NCI-H446 treated with DMSO at 0.1 percent for 48 hours (cell line): ENCODE data around the gene LRRC14B.

Source experiments
- DNase-seq: peaks from one replicate; lab custom pipeline; 2025; lab: John Stamatoyannopoulos, UW

Gene LRRC14B

DNA sequence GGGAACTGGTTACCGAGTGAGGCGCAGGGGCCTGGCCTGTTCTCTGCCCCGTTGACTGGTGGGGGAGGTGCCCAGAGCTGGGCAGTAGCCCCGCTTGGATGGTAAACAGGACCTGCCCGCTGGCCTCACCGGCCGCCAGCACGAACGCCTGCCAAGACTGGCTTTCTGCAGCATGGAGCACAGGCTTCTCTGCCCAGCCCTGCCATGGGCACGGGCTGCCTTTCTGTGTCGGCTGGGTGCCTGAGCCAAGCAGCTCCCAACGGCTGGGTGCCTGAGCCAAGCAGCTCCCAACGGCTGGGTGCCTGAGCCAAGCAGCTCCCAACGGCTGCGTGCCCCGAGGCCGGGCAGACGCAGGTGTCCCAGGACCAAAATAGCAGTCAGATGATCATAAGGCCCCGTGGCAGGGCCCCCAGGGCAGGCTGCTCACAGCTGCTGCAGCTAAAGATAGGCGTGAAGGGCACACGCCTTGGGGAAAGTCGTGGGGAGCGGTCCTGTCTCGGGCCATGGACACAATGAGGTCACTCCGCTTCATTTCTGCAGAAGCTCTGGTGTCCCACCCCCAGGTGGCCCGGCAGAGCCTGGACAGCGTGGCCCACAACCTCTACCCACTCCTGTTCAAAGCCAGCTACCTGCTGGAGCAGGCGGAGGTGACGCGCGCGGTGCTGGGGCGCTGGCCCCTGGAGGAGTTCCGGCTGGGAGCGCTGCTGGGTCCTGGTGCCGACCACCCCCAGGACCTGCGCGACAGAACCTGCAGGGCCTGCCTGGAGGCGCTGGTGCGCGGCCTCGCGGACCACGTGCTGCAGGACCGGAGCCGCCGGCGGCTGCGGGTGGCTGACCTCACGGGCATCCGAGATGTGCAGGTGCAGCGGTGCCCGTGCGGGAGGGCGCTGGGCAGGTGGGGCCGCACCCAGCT lies at the start of gene LRRC14B:
Gene LRRC14B, plus strand, starts transcription at position 460 of the 913 bp plus-strand sequence. Its CDS starts 44 bp downstream, at position 504.
- peak; percentile 45 for DNase-seq

- no peak for DNase-seq
Observed at GRCh38 chr5:141761-142160, 49.5 kb upstream of the LRRC14B start.

DNA sequence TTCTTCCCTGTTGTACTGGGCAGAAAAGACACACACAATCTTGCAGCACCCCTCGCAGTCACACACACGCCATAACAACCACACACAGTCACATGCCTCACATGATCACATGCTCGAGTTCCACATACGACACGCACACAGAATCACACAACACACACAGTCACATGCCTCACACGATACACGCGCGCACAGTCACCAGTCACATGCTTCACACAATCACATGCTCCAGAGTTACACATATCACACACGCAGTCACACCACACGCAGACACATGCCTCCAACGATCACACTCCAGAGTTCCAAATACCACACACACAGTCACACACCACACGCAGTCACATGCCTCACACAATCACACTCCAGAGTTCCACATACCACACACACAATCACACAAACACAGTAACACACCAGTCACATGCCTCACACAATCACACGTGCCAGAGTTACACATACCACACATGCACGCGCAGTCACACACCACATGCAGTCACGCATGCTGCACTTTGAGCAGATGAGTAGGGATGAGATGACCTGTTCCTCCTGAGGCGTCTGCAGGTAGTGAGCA lies 49.0 kb upstream of the LRRC14B start:
- DNase-seq = no peak

DNA sequence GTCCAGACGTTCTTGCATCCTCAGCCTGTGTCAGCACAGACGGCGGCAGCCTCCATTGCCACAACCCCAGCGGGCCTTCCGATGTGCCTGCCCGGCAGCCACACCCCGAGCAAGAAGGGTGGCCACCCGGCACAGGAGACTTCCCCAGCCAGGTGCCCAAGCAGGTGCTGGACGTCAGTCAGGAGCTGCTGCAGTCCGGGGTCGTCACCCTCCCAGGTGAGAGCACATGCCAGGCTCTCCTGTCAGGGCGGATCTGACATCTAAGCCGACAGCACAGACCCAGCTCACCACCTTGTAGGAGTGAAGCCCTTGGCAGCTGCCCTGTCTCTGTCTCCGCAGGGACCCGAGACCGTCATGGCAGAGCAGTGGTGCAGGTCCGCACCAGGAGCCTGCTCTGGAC lies 48.3 kb upstream of the LRRC14B start:
- DNase-seq = no peak

DNA sequence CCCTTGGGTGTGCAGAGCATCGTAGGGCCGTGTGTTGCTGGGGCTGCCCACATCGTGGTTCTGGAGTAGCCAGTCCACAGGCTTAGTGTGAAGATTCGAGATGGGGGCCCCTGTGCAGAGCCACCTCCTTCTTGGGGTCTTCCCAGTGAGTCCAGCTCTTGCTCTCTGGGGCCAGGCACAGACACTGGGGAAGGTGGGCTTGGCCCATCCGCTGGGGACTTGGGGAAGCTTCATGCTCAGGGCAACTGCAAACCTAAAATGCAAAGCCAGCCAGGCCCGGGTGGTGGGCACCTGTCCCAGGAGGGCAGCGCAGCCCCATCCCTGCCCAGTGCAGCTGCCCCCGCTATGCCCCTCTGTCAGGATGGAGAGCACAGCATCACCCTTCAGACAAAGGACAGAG lies 46.4 kb upstream of the LRRC14B start:
- DNase-seq = no peak

DNA sequence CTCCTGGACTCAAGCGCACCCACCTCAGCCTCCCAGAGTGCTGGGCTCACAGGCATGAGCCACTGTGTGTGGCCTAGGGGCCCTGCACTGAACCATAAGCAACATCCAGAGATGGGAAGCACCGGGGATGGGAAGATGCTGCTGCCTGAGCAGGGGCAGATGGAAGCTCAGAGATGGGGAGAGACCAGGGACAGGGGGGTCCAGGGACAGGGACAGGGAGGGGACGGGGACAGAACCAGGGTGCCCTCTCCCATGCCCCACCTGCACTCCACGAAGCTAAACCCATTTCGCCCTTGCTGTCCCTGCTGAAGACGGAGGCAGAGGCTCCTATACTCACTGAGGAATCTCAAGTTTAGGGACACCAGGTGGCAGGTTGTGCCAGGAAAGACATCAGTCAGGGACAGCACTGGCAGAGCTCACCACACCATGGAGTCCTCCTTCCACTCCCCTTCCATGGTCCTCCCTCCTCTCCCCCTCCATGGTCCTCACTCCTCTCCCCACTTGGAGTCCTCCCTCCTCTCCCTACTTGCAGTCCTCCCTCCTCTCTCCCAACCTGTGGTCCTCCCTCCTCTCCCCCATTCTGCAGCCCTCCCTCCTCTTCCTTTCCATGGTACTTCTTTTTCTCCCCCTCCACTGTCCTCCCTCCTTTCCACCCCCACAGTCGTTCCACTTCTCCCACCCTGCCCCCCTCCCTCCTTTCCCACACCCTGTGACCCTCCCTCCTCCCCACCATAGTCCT lies 45.5 kb upstream of the LRRC14B start:
- DNase-seq = no peak

GRCh38 chr5:147751-148150 lies 43.5 kb upstream of the LRRC14B start:
- no peak for DNase-seq

DNA sequence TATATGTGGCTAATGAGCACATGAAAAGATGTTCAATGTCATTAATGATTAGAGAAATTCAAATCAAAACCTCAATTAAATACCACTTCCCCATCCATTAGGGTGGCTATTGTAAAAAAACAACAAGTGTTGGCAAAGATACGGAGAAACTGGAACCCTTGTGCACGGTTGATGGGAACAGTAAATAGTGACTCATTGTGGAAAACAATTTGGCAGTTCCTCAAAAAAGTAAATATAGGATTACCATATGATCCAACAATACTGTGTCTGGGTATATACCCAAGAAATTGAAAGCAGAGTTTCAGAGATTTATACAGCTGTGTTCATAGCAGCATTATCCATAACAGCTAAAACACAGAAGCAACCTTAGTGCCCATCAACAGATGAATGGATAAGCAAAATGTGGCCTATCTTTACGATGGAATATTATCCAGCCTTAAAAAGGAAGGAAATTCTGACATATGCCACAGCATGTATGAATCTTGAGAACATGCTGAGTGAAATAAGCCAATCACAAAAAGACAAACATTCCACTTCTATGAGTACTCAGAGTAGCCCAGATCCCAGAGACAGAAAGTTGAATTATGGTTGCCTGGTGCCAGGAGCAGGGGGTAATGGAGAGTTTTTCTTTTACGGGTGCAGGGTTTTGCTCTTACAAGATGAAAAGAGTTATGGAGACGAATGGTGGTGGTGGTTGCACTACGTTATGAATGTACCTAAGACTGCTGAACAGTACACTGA lies 41.4 kb upstream of the LRRC14B start:
- DNase-seq = peak; percentile 94

DNA sequence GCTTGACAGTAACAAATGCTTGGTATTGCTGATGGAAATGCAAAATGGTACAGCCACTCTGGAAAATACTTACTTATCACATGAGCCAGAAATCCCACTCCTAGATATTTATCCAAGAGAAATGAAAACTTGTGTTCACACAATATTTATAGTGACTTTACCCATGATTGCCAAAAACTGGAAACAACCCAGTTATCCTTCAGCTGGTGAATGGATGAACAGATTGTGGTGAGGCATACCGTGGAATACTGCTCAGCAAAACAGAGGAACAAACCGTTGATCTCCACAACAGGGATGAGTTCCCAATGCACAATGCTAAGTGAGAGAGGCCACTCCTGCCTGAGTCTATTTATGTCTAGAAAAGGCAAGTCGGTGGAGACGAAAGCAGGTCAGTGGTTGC lies 40.5 kb upstream of the LRRC14B start:
- peak; percentile 89 for DNase-seq

DNA sequence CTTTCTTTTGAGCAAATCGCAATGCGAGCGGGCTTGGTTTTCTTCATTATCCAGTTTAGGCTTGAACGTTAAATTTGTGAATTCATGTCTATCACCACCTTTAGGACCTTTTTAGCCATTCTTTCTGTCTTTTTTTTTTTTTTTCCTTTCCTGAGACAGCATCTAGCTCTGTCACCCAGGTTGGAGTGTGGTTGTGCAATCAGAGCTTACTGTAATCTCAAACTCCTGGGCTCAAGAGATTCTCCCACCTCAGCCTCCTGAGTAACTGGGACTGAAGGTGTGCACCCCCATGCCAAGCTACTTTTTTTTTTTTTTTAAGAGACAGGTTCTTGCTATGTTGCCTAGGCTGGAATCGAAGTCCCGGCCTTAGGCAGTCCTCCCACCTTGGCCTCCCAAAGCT lies 39.2 kb upstream of the LRRC14B start:
- no peak for DNase-seq

GRCh38 chr5:153256-153655 lies 38.0 kb upstream of the LRRC14B start:
- DNase-seq = no peak

DNA sequence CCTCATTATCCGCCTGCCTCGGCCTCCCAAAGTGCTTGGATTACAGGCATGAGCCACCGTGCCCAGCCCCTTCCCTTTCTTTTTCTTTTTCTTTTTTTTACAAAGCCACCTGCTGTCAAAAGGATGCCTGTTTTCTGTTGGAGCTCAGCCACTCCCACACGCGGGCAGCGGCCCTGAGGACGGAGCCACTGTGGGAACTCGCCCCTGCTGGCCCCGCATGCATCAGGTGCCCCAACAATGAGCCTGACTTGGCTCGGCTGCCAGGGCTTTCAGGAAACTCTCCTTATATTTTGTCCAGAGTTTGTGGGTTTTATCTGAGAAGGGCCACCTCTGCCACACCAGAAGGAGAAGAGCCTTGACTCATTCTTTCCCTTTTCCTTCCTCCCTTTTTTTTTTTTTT lies 37.1 kb upstream of the LRRC14B start:
- no peak for DNase-seq

DNA sequence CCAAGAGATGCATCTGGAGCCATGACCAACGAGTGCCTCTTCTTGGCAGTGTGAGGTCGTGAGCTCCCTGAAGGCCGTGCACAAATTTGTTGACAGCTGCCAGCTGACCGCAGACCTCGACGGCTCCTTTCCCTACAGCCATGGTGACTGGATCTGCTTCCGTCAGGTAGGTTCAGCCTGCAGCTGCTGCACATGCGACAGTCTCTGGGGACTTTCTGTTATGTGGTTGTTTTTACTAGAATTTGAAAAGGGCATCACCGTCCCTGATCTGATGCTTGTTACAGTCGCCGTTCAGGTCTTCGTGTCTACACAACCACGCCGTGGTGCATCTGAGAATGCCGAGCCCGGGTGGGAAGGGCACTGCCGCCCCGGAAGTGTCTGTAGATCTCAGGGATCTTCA lies 36.5 kb upstream of the LRRC14B start:
- no peak for DNase-seq

DNA sequence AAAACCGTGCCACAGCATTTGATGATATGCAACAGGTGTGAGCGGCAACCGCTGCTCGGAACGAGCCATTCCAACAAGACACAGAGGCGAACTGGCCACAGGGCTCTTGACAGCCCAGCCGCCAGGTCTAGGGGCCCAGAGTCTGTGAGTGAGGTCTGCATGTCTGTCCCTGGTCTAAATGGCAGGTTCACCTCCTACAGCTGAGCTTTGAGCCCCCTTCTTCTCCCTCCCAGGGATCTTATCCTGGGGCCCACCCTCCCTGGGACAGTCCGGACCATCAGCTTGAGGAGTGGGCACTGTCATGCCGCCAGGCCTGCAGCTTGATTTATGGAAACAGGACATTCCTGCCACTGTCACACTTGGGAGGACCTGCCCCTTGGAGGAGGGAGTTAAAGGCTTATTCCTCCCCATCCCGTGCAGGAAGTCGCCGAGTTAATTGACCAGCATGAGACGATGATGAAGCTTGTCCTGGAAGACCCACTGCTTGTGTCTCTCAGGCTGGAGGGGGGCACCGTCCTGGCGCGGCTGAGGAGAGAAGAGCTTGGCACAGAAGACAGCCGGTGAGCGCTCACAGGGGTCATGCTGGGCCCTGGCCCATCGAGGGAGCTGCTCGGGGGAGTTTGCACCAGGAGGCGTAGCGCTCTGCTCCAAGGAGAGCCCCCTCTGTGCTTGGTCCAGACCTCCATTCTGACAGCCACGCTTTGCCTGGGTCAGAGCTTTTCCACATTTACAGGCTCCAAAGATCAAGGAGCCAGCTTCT lies 35.5 kb upstream of the LRRC14B start:
- DNase-seq = no peak

DNA sequence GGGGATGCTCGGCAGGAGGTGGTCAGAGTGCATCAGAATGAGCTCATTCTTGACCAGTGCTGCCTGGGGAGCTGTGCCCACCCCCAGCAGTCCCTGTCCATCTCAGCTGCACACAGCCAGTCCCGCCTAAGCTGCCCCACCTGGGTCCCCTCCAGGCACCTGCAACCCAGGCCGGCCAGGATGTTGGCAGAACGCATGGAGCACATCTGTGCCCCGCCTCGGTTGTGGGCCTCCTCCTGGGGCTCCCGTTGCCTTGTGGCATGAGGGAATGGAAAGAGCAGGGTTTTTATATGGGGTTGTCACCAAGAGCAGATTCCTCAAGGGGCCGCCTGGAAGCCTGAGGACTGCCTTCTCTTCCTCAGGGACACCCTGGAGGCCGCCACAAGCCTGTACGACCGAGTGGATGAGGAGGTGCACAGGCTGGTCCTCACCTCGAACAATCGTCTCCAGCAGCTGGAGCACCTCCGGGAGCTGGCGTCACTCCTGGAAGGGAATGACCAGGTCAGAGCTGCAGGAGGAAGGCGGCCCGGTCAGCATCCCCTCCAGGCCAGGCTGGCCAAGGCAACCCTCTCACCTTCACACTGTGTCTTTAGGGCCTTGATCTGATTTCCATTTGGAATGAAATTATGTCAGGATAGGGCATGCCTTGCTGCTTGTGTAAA lies 34.8 kb upstream of the LRRC14B start:
- DNase-seq = no peak

- DNase-seq = no peak
Observed at GRCh38 chr5:157126-157715, 34.1 kb upstream of the LRRC14B start.

DNA sequence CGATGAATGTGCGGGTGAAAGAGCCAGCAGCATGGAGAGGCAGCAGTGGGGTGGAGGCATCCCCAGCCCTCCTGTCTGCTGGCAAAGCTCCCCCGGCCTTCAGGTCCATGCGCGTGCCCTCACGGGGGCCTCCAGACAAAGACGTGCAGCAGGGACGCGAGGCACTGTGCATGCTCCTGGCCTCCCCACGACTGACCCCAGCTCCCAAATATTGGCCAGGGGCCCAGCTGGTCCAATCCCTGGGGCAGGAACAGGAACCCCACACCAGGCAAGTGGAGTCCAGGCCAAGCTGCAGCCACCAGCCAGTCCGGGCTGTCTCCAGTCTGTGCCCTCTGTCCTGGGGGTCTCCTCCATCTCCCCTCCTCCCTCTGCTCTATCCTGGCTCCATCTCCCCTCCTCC lies 33.5 kb upstream of the LRRC14B start:
- DNase-seq = no peak

GRCh38 chr5:158807-159447 lies 32.4 kb upstream of the LRRC14B start:
- no peak for DNase-seq

GRCh38 chr5:159448-160172 lies 31.7 kb upstream of the LRRC14B start:
- DNase-seq = no peak
